ENCODE data around the gene PTPRQ. TPM values are rescaled to one million over a fixed set of nuclear protein-coding genes. Genes with fewer than 3 reads are reported as not detected.
A peak's percentile ranks its signal among the peaks of the same experiment; 100 is the strongest.

Gene PTPRQ
- total RNA-seq, 1 experiment from 2014 or later: 0.27 TPM

DNA sequence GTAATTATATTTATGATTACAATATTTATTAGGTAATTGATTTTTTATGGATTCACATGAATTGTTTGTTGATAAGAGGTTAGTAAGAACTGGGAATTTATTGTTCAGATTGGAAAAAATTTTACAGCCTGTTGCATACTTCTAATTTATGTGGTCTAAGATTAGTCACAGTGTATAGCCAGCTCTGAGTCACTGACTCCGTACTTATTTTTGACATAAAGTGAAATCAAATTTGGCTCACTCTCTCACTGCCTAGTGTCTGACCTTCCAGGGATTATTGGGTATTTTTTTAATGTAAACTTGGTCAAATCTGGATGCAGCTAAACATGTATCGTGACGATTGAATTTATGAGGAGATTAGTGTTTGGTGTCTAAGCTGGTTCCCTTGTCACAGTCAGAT, 109.3 kb downstream of the PTPRQ start:
- peak; percentile 82 for DNase-seq (ENCODE audit: low read depth)

- no peak for DNase-seq (ENCODE audit: low read depth)
Measured at GRCh38 chr12:80556566-80556965, 112.5 kb downstream of the PTPRQ start.

DNA sequence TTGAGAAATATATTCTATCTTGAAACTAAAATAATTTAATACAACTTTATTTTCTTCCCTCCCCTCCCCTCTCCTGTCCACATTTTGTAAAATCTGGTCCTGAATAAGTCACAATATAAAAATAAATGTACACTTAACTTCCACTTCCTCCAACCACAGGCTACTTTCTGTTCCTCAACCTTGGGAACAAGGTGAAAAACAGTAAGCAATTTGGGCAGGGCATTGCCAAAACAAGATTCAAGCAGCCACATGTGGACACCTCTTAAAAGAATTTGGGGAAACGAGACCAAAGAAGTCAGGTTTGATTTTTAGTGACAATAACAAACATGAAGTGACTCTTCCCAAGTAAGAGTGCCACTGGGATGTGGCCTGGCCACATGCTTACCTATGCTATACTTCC, 115.7 kb downstream of the PTPRQ start:
- DNase-seq (ENCODE audit: low read depth): no peak

- no peak for DNase-seq (ENCODE audit: low read depth)
Measured at GRCh38 chr12:80565271-80565670, 121.2 kb downstream of the PTPRQ start.

DNA sequence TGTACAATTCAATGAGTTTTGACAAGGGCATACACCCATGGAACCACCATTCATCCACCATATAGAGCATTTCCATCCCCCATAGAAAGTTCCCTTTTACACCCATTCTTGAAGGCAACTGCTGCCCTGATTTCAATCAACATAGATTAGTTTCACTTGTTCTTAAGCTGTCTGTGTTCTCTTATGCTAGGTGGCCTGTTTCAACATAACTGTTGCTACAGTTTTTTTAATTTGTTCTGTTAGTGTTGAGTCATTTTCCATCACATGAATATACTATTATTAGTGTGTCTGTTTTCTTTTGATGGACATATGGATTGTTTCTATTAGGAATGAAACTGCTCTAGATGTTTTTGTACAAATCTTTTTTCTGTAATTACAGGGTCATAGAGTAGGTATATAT, 123.4 kb downstream of the PTPRQ start:
- DNase-seq (ENCODE audit: low read depth): no peak

- DNase-seq (ENCODE audit: low read depth): no peak
Measured at GRCh38 chr12:80576641-80577418, 132.8 kb downstream of the PTPRQ start.

DNA sequence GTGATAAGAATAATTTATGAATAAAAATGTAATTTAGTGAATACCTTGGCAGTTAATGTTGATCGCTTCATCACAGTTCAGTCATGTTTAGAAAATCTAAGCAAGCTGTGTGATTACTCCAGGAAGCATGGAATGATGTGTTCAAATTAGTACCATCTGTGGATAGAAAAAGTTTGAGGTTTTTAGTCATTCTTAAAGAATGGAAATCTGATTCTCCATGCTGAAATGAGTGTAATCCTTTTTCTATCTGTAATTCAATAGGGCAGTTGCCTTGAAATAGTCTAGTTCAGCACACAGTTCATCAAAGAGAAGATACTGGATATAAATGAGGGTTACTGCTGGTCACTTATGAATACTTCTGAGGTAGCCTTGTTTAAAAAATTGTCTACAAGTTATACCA, 136.2 kb downstream of the PTPRQ start:
- peak; percentile 93 for DNase-seq (ENCODE audit: low read depth)

- no peak for DNase-seq (ENCODE audit: low read depth)
Measured at GRCh38 chr12:80581783-80582182, 137.7 kb downstream of the PTPRQ start.

DNA sequence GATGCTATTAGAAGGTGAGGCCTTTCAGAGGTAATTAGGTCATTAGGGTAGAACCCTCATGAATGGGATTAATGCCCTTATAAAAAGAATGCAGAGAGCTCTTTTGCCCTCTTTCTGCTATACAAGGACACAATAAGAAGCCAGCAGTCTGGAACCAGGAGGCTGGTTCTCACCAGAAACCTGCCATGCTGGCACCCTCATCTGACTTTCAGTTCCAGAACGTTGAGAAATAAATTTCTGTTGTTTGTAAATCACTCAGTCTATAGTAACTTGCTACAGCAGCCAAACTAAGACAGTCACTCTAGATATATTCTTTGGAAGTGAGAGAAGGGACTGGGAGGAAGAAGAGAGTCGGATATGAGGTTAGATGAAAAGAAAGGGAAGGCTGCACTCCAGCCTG, 138.4 kb downstream of the PTPRQ start:
- no peak for DNase-seq (ENCODE audit: low read depth)

- DNase-seq (ENCODE audit: low read depth): no peak
Measured at GRCh38 chr12:80589077-80589476, 145.0 kb downstream of the PTPRQ start.

DNA sequence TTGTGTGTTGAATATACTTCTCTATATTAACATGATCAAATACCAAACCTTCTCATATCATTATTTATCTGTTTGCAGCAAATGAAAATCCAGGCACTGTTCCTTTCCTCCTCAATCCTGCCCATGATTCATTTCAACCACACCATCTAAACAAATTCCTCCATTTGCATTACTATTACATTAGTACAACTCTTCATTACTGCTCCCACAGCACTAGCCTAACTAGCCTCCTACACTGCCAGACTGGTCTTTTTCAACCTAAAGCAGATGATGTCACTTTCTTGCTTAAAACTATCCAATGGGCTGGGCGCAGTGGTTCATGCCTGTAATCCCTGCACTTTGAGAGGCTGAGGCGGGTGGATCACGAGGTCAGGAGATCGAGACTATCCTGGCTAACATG, 146.1 kb downstream of the PTPRQ start:
- peak; percentile 26 for DNase-seq (ENCODE audit: low read depth)

DNA sequence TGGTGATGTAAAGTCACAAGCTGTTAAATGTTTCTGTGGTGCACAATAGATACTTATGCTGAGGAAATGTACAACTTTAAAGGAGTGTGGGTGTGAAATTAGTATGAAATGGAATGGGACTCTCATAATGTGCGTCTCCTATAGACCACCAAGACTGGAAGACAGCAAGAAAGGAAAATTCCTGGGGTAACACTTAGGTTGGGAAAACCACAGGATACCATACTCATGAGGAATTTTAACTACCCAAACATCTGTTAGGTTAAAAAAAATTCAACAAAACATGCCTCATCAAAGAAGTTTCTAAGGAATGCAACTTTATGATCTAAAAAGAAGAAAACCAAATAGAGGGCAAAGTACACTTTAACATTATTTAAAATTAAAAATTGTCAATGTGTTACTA, 149.7 kb downstream of the PTPRQ start:
- peak; percentile 72 for DNase-seq (ENCODE audit: low read depth)

- DNase-seq (ENCODE audit: low read depth): no peak
Measured at GRCh38 chr12:80596509-80596908, 152.5 kb downstream of the PTPRQ start.

- DNase-seq (ENCODE audit: low read depth): peak; percentile 78
Measured at GRCh38 chr12:80598004-80598606, 154.1 kb downstream of the PTPRQ start.

- no peak for DNase-seq (ENCODE audit: low read depth)
Measured at GRCh38 chr12:80602455-80602854, 158.4 kb downstream of the PTPRQ start.

- DNase-seq (ENCODE audit: low read depth): no peak
Measured at GRCh38 chr12:80607361-80608135, 163.5 kb downstream of the PTPRQ start.

DNA sequence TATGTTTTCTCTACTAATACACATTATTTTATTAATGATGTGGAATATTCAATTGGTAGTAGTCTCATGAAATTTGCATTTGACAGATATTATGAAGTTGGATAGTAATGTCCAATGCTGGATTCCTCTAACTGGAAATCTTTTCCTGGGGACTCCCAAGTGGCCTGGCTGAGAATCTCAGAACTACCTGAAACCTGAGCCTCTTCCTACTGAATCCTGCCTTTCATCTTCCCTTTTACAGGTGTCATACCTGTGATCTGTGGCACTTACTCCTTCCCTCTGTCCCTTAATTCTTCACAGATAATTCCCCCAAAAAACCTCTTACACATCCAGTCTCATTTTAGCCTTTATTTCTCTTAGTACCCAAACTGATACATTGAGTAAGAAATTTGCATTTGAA, 173.7 kb downstream of the PTPRQ start:
- no peak for DNase-seq (ENCODE audit: low read depth)

DNA sequence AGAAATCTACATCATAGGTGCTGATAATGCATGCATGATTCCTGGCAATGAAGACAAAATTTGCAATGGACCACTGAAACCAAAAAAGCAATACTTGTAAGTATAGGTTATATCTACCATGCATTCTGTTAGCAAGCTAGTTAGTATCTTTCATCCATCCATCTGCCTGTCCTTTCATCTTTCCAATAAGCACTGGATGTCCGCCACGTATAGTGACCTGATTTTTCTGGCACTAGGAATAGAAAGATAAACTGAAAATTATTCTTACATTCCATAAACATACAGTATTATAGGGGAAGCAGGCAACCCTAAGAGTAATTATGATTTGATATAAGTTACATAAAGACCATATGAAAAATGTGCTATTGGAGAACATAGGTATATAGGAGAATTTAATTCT, 176.2 kb downstream of the PTPRQ start:
- DNase-seq (ENCODE audit: low read depth): no peak

GRCh38 chr12:80622271-80622670, 178.2 kb downstream of the PTPRQ start:
- DNase-seq (ENCODE audit: low read depth): peak; percentile 48

- no peak for DNase-seq (ENCODE audit: low read depth)
Measured at GRCh38 chr12:80625051-80625450, 181.0 kb downstream of the PTPRQ start.

DNA sequence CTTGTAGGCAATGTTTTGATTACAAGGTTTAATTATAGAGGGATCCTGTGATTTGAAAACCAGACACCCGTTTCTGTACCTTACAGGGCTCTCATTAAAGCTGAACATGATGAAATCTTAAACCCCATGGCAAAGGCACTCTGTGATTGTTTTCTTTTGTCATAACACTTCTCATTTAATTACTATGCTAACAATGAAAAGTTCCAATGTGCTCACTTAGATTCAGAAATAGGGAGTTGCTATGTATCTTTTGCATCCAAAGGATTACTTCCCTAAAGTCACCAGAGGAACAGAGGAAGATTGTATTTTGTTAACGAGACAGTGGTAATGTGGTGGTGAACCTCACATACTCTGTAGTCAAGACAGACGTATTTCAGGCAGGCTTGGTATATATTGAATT, 181.9 kb downstream of the PTPRQ start:
- no peak for DNase-seq (ENCODE audit: low read depth)

GRCh38 chr12:80627782-80628181, 183.7 kb downstream of the PTPRQ start:
- peak; percentile 71 for DNase-seq (ENCODE audit: low read depth)

GRCh38 chr12:80632835-80633234, 188.8 kb downstream of the PTPRQ start:
- DNase-seq (ENCODE audit: low read depth): peak; percentile 47
